PC-9 (cell line): ENCODE measurements around the gene LRRTM2. TPM values are rescaled to one million over a fixed set of nuclear protein-coding genes. Genes with fewer than 3 reads are reported as not detected.

Source experiments
- BruUV-seq: library from RNA; stranded (reverse); fragments of 400-500 nt; replicated peaks from 2 replicates; lab custom pipeline; 2021; lab: Mats Ljungman, UMichigan
- CTCF ChIA-PET: fragments of 300-600 bp; sonication (Branson Sonifier 250); formaldehyde crosslinking; loops from one replicate; lab custom pipeline; 2022; ENCODE audit warnings: antibody characterized with exemption; lab: Charles Lee
- POLR2A ChIA-PET: fragments of 300-600 bp; sonication (Branson Sonifier 250); formaldehyde crosslinking; loops from one replicate; lab custom pipeline; 2022; ENCODE audit warnings: antibody characterized with exemption; ENCODE audit not compliant: unreplicated experiment; lab: Charles Lee
- DNase-seq, 2 experiments: peaks; one replicate each; pipeline versions ENCODE4 v3.0.0 to v3.0.0-alpha.2; 2015 to 2022; ENCODE audit warnings: mixed read lengths in 1 of 2
- H2AFZ ChIP-seq: fragments of 200-600 bp; sonication (generic); 2 replicates; pipeline ENCODE4 v1.8.1; 2017; ENCODE audit warnings: antibody characterized with exemption
- H3F3A ChIP-seq: fragments of 200-600 bp; sonication (generic); 2 replicates; pipeline ENCODE4 v1.8.1; 2017; ENCODE audit warnings: antibody characterized with exemption, mild to moderate bottlenecking, low read depth; ENCODE audit not compliant: insufficient read depth
- H3K27ac ChIP-seq: fragments of 200-600 bp; sonication (generic); 2 replicates; pipeline ENCODE4 v1.6.1; 2016; ENCODE audit warnings: mixed run types
- H3K27me3 ChIP-seq: fragments of 200-600 bp; sonication (generic); 2 replicates; pipeline ENCODE4 v1.6.1; 2016; ENCODE audit warnings: low read depth, mixed run types; ENCODE audit not compliant: insufficient read depth
- H3K36me3 ChIP-seq: fragments of 200-600 bp; sonication (generic); 2 replicates; pipeline ENCODE4 v1.6.1; 2016; ENCODE audit warnings: low read depth, mixed run types
- H3K4me1 ChIP-seq: fragments of 200-600 bp; sonication (generic); replicated peaks from 2 replicates; pipeline ENCODE4 v1.6.1; 2016; ENCODE audit warnings: mixed run types; ENCODE audit not compliant: insufficient read depth
- H3K4me2 ChIP-seq: fragments of 200-600 bp; sonication (generic); 2 replicates; pipeline ENCODE4 v1.6.1; 2017; ENCODE audit warnings: mixed run types
- H3K4me3 ChIP-seq: fragments of 200-600 bp; sonication (generic); 2 replicates; pipeline ENCODE4 v1.6.1; 2016; ENCODE audit warnings: mixed run types
- H3K79me2 ChIP-seq: fragments of 200-600 bp; sonication (generic); 2 replicates; pipeline ENCODE4 v1.6.1; 2017; ENCODE audit warnings: low read depth, mixed run types
- H3K9me2 ChIP-seq: fragments of 200-600 bp; sonication (generic); 2 replicates; pipeline ENCODE4 v1.8.1; 2017; ENCODE audit warnings: mild to moderate bottlenecking; ENCODE audit not compliant: insufficient read depth
- H3K9me3 ChIP-seq: fragments of 200-600 bp; sonication (generic); 2 replicates; pipeline ENCODE4 v1.8.1; 2016; ENCODE audit warnings: low read depth; ENCODE audit not compliant: insufficient read depth
- H4K20me1 ChIP-seq: fragments of 200-600 bp; sonication (generic); 2 replicates; pipeline ENCODE4 v1.8.1; 2017; ENCODE audit not compliant: insufficient read depth
- CTCF ChIP-seq: fragments of 200-600 bp; sonication (generic); conservative IDR thresholded peaks from 2 replicates; pipeline ENCODE4 v1.6.1; 2017; ENCODE audit warnings: mixed run types, antibody characterized with exemption, mild to moderate bottlenecking, moderate library complexity
- EZH2 ChIP-seq: fragments of 200-600 bp; sonication (generic); IDR thresholded peaks from 2 replicates; pipeline ENCODE4 v1.8.0; 2017; ENCODE audit warnings: antibody characterized with exemption, low read depth
- intact Hi-C: fragments of 100-400 bp; cut with micrococcal nuclease; formaldehyde crosslinking; loops from one replicate; pipeline ENCODE4 v1.10.0; 2022; ENCODE audit not compliant: unreplicated experiment
- total RNA-seq: library from RNA; stranded (reverse); gene quantifications from 2 replicates; pipeline ENCODE4 v1.2.3, GENCODE V29; 2021

Gene LRRTM2
- total RNA-seq, 1 experiment from 2014 or later: not detected

GRCh38 chr5:138867011-138867410, 8.1 kb downstream of the LRRTM2 start:
- no peaks in the 10 kb centered on the region for H3K27me3 ChIP-seq
- H4K20me1 ChIP-seq: peaks cover 33% of the 10 kb centered on the region
- ChIA-PET POLR2A (no interaction called here), CTCF (no interaction called here)
- H3F3A ChIP-seq: peaks cover 5% of the 10 kb centered on the region; the same call in 1 of the 2 replicates
- H3K4me3 ChIP-seq: no peak overlapping the region
- no peak for DNase-seq
- H2AFZ ChIP-seq: no peak overlapping the region
- peaks cover 17% of the 10 kb centered on the region for H3K4me1 ChIP-seq
- H3K79me2 ChIP-seq: peaks cover 40% of the 10 kb centered on the region
- H3K36me3 ChIP-seq: no peaks in the 10 kb centered on the region
- TF ChIP-seq EZH2: no peak
- no peak for TF ChIP-seq CTCF
- no peaks in the 10 kb centered on the region for H3K9me2 ChIP-seq
- BruUV-seq: no TSS peak
- intact Hi-C loops: no loop called here
- H3K27ac ChIP-seq: no peak overlapping the region
- H3K4me2 ChIP-seq: no peak overlapping the region
- H3K9me3 ChIP-seq: no peaks in the 10 kb centered on the region

- no peak for TF ChIP-seq CTCF
- TF ChIP-seq EZH2: no peak
- no peak for DNase-seq
- no peaks in the 10 kb centered on the region for H3K79me2 ChIP-seq
- no peak overlapping the region for H3K4me2 ChIP-seq
- H2AFZ ChIP-seq: no peak overlapping the region
- ChIA-PET POLR2A (no interaction called here), CTCF (no interaction called here)
- intact Hi-C loops: no loop called here
- no peaks in the 10 kb centered on the region for H3K9me2 ChIP-seq
- no peaks in the 10 kb centered on the region for H3K27me3 ChIP-seq
- H3K36me3 ChIP-seq: no peaks in the 10 kb centered on the region
- no peaks in the 10 kb centered on the region for H3F3A ChIP-seq
- H3K4me3 ChIP-seq: no peak overlapping the region
- no peaks in the 10 kb centered on the region for H3K9me3 ChIP-seq
- H3K4me1 ChIP-seq: no peaks in the 10 kb centered on the region
- no TSS peak for BruUV-seq
- H3K27ac ChIP-seq: no peak overlapping the region
- H4K20me1 ChIP-seq: no peaks in the 10 kb centered on the region
These were observed 22.0 kb downstream of the LRRTM2 start for GRCh38 chr5:138853132-138853531.

- no peak for TF ChIP-seq EZH2
- no peak for TF ChIP-seq CTCF
- H3F3A ChIP-seq: no peaks in the 10 kb centered on the region
- H3K9me3 ChIP-seq: no peaks in the 10 kb centered on the region
- DNase-seq: no peak
- intact Hi-C loops: no loop called here
- no TSS peak for BruUV-seq
- H3K4me2 ChIP-seq: no peak overlapping the region
- no peak overlapping the region for H3K27ac ChIP-seq
- H3K4me3 ChIP-seq: no peak overlapping the region
- H3K9me2 ChIP-seq: no peaks in the 10 kb centered on the region
- CTCF ChIA-PET: no interaction called here
- no peaks in the 10 kb centered on the region for H3K79me2 ChIP-seq
- no peaks in the 10 kb centered on the region for H3K27me3 ChIP-seq
- no peak overlapping the region for H2AFZ ChIP-seq
- no peaks in the 10 kb centered on the region for H4K20me1 ChIP-seq
- H3K4me1 ChIP-seq: no peaks in the 10 kb centered on the region
- POLR2A ChIA-PET: no interaction called here
- H3K36me3 ChIP-seq: no peaks in the 10 kb centered on the region
These were observed 24.2 kb downstream of the LRRTM2 start for GRCh38 chr5:138850865-138851435.
